ENCODE measurements around the gene RAET1L.

DNA sequence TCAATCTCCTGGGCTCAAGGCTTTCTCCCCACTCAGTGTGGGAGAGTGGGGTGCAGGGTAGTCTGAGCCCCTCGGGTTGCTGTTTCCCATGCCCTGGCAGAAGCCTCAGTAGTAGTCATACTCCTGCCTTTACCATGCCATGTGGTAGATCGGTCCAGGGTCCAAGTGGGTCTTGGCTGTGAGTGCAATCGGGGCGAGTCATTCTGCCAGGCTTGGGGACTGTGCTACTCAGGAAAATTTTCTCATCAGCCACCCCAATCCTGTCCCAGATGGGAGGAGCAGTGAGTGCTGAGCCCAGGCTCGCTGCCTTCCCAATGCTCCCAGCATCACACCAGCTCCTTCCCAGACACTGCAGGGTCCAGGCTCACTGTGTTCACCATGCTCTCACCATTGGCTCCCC lies 10.7 kb upstream of the RAET1L start:
- TF ChIP-seq EZH2 (IDR thresholded peaks at IDR 0.05; ENCODE audit: low read depth, unreplicated experiment) (no peak), POLR2AphosphoS5 (IDR thresholded peaks at IDR 0.05; ENCODE audit: low read depth) (no peak), EZH2phosphoT487 (IDR thresholded peaks at IDR 0.05; ENCODE audit: unreplicated experiment) (no peak), CREB1 (CRISPR knock-in tag; IDR thresholded peaks at IDR 0.05; ENCODE audit: low read depth) (no peak), NANOG (IDR thresholded peaks at IDR 0.05; ENCODE audit: borderline replicate concordance) (no peak), ZNF114 (CRISPR knock-in tag; IDR thresholded peaks at IDR 0.05) (no peak), STAT1 (IDR thresholded peaks at IDR 0.05; ENCODE audit: unreplicated experiment) (no peak)
- TF ChIP-seq, protein P1, sequence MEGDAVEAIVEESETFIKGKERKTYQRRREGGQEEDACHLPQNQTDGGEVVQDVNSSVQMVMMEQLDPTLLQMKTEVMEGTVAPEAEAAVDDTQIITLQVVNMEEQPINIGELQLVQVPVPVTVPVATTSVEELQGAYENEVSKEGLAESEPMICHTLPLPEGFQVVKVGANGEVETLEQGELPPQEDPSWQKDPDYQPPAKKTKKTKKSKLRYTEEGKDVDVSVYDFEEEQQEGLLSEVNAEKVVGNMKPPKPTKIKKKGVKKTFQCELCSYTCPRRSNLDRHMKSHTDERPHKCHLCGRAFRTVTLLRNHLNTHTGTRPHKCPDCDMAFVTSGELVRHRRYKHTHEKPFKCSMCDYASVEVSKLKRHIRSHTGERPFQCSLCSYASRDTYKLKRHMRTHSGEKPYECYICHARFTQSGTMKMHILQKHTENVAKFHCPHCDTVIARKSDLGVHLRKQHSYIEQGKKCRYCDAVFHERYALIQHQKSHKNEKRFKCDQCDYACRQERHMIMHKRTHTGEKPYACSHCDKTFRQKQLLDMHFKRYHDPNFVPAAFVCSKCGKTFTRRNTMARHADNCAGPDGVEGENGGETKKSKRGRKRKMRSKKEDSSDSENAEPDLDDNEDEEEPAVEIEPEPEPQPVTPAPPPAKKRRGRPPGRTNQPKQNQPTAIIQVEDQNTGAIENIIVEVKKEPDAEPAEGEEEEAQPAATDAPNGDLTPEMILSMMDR (conservative IDR thresholded peaks at IDR 0.05; ENCODE audit: low read depth in 2 of 2), result no peak
- TF ChIP-seq, protein P2, sequence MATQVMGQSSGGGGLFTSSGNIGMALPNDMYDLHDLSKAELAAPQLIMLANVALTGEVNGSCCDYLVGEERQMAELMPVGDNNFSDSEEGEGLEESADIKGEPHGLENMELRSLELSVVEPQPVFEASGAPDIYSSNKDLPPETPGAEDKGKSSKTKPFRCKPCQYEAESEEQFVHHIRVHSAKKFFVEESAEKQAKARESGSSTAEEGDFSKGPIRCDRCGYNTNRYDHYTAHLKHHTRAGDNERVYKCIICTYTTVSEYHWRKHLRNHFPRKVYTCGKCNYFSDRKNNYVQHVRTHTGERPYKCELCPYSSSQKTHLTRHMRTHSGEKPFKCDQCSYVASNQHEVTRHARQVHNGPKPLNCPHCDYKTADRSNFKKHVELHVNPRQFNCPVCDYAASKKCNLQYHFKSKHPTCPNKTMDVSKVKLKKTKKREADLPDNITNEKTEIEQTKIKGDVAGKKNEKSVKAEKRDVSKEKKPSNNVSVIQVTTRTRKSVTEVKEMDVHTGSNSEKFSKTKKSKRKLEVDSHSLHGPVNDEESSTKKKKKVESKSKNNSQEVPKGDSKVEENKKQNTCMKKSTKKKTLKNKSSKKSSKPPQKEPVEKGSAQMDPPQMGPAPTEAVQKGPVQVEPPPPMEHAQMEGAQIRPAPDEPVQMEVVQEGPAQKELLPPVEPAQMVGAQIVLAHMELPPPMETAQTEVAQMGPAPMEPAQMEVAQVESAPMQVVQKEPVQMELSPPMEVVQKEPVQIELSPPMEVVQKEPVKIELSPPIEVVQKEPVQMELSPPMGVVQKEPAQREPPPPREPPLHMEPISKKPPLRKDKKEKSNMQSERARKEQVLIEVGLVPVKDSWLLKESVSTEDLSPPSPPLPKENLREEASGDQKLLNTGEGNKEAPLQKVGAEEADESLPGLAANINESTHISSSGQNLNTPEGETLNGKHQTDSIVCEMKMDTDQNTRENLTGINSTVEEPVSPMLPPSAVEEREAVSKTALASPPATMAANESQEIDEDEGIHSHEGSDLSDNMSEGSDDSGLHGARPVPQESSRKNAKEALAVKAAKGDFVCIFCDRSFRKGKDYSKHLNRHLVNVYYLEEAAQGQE (IDR thresholded peaks at IDR 0.05; ENCODE audit: unreplicated experiment), result no peak
- TF ChIP-seq, protein P3, sequence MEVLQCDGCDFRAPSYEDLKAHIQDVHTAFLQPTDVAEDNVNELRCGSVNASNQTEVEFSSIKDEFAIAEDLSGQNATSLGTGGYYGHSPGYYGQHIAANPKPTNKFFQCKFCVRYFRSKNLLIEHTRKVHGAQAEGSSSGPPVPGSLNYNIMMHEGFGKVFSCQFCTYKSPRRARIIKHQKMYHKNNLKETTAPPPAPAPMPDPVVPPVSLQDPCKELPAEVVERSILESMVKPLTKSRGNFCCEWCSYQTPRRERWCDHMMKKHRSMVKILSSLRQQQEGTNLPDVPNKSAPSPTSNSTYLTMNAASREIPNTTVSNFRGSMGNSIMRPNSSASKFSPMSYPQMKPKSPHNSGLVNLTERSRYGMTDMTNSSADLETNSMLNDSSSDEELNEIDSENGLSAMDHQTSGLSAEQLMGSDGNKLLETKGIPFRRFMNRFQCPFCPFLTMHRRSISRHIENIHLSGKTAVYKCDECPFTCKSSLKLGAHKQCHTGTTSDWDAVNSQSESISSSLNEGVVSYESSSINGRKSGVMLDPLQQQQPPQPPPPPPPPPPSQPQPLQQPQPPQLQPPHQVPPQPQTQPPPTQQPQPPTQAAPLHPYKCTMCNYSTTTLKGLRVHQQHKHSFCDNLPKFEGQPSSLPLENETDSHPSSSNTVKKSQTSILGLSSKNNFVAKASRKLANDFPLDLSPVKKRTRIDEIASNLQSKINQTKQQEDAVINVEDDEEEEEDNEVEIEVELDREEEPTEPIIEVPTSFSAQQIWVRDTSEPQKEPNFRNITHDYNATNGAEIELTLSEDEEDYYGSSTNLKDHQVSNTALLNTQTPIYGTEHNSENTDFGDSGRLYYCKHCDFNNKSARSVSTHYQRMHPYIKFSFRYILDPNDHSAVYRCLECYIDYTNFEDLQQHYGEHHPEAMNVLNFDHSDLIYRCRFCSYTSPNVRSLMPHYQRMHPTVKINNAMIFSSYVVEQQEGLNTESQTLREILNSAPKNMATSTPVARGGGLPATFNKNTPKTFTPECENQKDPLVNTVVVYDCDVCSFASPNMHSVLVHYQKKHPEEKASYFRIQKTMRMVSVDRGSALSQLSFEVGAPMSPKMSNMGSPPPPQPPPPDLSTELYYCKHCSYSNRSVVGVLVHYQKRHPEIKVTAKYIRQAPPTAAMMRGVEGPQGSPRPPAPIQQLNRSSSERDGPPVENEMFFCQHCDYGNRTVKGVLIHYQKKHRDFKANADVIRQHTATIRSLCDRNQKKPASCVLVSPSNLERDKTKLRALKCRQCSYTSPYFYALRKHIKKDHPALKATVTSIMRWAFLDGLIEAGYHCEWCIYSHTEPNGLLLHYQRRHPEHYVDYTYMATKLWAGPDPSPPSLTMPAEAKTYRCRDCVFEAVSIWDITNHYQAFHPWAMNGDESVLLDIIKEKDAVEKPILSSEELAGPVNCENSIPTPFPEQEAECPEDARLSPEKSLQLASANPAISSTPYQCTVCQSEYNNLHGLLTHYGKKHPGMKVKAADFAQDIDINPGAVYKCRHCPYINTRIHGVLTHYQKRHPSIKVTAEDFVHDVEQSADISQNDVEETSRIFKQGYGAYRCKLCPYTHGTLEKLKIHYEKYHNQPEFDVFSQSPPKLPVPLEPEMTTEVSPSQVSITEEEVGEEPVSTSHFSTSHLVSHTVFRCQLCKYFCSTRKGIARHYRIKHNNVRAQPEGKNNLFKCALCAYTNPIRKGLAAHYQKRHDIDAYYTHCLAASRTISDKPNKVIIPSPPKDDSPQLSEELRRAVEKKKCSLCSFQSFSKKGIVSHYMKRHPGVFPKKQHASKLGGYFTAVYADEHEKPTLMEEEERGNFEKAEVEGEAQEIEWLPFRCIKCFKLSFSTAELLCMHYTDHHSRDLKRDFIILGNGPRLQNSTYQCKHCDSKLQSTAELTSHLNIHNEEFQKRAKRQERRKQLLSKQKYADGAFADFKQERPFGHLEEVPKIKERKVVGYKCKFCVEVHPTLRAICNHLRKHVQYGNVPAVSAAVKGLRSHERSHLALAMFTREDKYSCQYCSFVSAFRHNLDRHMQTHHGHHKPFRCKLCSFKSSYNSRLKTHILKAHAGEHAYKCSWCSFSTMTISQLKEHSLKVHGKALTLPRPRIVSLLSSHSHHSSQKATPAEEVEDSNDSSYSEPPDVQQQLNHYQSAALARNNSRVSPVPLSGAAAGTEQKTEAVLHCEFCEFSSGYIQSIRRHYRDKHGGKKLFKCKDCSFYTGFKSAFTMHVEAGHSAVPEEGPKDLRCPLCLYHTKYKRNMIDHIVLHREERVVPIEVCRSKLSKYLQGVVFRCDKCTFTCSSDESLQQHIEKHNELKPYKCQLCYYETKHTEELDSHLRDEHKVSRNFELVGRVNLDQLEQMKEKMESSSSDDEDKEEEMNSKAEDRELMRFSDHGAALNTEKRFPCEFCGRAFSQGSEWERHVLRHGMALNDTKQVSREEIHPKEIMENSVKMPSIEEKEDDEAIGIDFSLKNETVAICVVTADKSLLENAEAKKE (CRISPR knock-in tag; IDR thresholded peaks at IDR 0.05), result no peak

Data from GM23338 (cell line).